Endometrium (tissue), 2 donors: ENCODE data around the gene CHORDC1.
"Not testable (repeated sequence)": the region's sequence is repeated elsewhere in the genome, so short reads cannot be mapped to it uniquely, and the experiment has no call there.

Source experiments
- FAIRE-seq: peaks from 2 replicates; lab custom pipeline; 2012; peaks lifted over from hg19 to GRCh38; lab: Jason Lieb, UNC
- donor health status: control.
- donor health status: control.

Gene CHORDC1

GRCh38 chr11:90213322-90213721 is 9.5 kb downstream of the CHORDC1 start:
- no peak for FAIRE-seq

GRCh38 chr11:90208857-90209256 is 14.0 kb downstream of the CHORDC1 start:
- no peak for FAIRE-seq

- FAIRE-seq = not testable (repeated sequence)
Measured at GRCh38 chr11:90207992-90208391, 14.9 kb downstream of the CHORDC1 start.

GRCh38 chr11:90204832-90205646 is 17.8 kb downstream of the CHORDC1 start:
- FAIRE-seq = peak; percentile 68

GRCh38 chr11:90204407-90204806 is 18.4 kb downstream of the CHORDC1 start:
- no peak for FAIRE-seq

- FAIRE-seq = no peak
Measured at GRCh38 chr11:90202342-90202741, 20.5 kb downstream of the CHORDC1 start.

GRCh38 chr11:90197377-90197776 is 25.5 kb downstream of the CHORDC1 start:
- no peak for FAIRE-seq

GRCh38 chr11:90192869-90193582 is 29.8 kb downstream of the CHORDC1 start:
- no peak for FAIRE-seq

GRCh38 chr11:90189011-90189410 is 33.8 kb downstream of the CHORDC1 start:
- no peak for FAIRE-seq

GRCh38 chr11:90187839-90188238 is 35.0 kb downstream of the CHORDC1 start:
- FAIRE-seq = no peak

- FAIRE-seq = no peak
Measured at GRCh38 chr11:90179923-90180322, 42.9 kb downstream of the CHORDC1 start.

GRCh38 chr11:90178751-90179150 is 44.1 kb downstream of the CHORDC1 start:
- no peak for FAIRE-seq

- FAIRE-seq = no peak
Measured at GRCh38 chr11:90176069-90176468, 46.8 kb downstream of the CHORDC1 start.

GRCh38 chr11:90171359-90171758 is 51.5 kb downstream of the CHORDC1 start:
- FAIRE-seq = no peak

GRCh38 chr11:90168571-90168970 is 54.3 kb downstream of the CHORDC1 start:
- FAIRE-seq = no peak

- not testable (repeated sequence) for FAIRE-seq
Measured at GRCh38 chr11:90167704-90168103, 55.1 kb downstream of the CHORDC1 start.

- FAIRE-seq = not testable (repeated sequence)
Measured at GRCh38 chr11:90166982-90167573, 55.8 kb downstream of the CHORDC1 start.
